T-helper 2 cell (primary cell): ENCODE data around the gene NOD1.

Experiments used
- DNase-seq, 5 experiments: peaks; one replicate each; pipeline versions ENCODE4 v3.0.0 to v3.0.0-alpha.2; 2012 to 2022

NOD1 gene

DNA sequence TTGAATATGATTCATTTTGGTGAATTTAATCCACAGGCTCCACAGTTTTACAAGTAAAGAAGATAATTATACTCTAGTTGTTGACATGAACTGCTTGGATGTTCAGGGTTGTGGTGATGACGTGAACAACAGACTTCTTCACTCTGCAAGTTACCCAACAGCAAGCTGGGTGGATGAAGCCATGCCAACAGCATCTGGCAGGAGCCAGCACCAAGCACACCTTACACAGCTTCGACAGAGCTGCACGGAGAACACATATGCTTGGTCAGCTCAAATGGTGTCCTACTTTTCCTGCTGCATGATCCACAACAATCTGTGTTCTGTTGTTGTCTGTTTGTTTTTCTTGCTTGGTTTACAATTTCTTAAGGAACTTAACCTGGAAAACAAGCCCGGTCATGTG is 9.8 kb downstream of the NOD1 start:
- no peak for DNase-seq

DNA sequence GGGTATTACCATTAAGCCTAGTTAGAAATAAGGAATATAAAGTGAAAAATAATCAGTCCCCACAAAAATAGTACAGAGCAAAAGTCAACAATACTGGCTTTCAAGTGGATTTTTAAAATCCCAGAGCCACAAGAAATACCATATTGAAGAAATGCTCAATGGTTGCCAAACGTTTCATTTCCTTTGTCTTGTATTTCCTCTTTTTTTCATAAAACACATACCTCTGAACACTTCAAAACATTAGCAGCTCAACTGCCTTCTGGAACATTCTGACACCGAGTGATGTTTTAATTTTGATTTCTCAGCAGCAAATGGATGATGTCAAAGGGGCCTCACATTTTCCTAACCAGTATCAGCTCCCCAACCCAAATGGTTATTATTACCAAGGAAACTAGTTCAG is 10.5 kb downstream of the NOD1 start:
- DNase-seq = no peak

DNA sequence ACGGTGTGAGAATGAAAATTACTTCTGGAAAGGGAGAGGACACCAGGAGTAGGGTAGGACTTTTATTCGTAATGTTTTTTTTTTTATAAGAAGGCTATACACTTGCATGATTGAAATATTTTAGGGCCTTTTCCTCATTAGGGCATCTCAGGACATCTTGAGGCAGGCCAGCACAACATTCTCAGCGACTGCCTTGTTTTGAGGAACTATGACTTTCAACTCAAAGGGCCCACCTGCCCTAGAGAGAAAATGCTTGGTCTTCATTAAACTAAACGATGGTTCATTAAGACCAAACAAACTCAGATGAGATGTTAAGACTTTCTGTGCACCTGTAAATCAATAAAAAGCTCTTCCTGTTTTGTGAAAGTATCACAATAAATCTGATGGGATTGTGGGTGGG is 11.3 kb downstream of the NOD1 start:
- DNase-seq = no peak

DNA sequence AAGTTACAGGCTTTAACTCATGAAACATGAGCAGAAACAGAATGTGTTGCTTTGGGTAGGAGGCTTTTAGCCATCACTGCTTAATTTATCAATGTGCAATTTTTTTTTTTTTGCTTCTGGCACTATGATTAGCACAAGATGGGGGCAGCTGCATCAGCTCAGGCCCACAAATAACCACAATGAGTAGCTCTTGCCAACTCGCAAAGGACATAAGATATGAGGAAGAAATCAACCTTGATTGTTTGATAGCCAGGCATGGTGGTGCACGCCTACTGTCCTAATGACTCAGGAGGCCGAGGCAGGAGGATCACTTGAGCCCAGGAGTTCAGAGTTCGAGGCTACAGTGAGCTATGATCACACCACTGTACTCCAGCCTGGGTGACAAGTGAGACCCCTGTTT is 12.3 kb downstream of the NOD1 start:
- DNase-seq = no peak

DNA sequence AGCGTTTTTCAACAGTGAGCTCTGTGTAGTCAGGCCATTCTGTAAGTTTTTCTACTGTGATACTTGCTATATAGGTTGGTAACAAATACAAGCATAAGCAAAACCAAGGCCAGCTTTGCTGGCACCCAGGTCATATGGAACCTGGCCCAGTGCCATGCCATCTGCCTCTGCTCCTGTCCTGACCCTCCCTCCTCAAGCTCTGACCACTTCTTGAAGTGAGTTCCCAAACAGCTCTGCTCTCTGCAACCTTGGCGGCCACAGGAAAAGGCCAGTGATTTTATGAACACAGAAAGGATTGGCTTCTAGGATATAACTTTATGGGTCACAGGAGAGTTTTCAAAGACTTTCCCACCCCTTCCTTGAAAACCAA is 12.8 kb downstream of the NOD1 start:
- no peak for DNase-seq

DNA sequence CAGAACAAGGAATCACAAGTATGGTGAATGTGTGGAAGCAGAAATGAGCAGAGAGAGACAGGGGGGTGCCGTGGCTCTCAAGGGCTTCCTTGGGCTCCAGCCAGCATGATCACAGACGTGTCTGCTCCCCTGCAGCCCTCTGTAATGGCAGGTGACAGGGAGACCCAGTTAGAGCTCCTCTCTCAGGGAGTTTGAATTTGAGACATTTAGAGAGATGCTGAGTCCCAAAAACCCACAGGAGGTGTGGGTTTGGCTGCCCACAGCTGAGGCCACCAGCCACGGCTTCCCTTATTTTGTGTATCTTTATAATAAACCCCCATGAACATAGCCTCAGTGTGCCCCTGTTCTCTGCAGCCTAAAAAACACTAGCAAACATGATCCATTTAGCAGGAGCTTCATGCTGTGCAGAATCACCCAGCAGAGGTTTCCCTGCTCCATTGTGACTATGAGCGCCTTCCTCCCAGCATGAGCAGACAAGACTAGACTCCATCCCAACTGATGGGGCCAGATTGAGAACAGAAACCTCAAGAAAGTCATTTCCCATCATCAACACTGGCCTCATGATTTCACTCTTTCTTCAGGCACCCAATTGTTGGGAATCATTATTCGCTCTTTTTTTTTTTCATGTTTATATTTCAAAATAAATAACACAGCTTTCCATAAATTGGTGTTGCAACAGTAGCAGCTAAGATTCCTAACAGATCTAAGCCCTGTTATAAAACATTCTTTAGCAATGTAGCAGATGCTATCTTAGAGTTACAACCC is 13.4 kb downstream of the NOD1 start:
- no peak for DNase-seq

DNA sequence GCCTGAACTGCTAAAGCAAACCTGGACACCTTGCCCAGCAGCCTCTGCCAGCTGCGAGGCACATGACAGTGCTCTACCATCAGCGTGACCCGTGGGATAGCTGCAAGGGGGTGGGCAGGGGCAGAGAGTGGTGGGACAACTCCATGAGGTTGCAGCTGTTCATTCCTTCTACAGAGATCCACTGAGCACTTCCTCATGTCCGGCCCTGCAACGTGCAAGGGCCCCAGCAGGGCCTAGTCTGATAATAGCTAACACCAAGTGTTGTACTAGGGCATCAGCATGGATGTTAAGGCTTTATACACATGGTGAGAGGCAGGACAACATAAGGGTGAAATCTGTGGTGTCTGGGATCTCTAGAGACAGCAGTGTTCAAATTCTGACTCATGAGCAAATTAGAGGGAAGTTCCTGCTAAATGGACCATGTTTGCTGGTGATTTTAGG is 14.3 kb downstream of the NOD1 start:
- DNase-seq = no peak

DNA sequence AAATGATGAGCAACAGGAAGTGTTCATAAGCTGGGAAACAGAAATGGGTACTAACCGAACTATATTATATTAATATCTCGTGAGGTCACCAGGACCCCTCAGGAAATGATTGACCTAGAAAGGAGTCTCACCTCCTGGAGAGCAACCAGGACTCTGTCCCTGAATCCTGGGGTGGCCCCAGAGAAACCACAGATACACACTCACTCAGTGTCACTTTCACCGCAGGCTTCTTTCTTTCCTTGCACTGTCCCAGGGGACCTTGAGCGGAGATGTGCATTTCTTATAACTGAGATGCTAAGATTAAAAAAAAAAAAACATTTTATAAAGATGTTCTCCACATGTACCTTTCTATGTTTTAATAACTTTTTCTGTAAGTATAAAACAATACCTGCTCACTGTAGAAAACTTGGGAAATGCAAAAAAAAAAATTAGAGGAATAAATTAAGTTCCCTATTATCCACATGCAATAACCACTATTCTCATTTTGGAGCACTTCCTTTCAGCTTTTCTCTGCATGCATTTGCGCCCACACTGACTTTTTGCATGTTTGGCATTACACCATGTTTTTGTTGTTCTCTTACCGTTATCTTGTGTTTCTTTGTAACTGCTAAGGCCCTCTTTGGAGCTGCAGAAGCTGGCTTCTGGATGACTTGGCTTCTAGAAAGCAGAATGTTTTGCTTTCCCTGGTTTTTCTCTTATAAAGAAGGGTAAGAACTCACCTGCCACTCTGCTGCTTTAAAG is 15.0 kb downstream of the NOD1 start:
- DNase-seq = no peak

DNA sequence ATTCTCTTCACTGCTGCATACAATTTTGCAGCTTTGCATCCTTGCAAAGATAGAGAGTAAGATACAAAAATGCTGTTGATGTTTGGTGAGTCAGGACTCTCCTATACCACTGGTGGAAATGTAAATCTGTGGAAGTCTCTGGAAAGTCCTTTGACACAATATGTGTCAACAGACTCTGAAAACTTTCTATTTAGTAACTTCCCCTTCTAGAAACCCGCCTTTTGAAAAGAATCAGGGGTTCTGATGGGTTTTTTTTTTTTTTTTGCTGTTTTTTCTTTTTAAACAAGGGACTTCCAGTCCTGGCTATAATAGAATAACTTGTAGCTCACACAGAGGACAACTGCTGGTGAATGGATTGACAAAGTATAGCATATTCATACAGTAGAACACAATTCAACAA is 16.4 kb downstream of the NOD1 start:
- DNase-seq = no peak

DNA sequence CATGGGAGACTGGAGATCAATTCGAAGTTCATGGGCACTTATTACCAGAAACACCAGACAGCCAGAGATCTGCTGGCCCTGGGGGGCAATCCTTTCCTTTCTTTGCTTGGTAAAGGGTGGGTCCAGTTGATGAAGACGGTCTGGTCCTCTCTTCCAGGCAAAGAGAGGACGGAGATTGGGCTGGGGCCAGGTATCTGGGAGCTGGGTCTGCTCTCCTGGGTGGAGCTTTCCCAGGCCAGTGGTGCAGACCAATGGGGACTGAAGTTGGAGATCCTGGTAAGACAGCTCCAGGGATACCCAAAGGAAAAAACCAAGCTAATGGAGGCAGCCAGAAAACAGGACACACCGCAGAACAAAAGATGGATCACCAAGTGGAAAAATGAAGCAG is 18.3 kb downstream of the NOD1 start:
- no peak for DNase-seq

DNA sequence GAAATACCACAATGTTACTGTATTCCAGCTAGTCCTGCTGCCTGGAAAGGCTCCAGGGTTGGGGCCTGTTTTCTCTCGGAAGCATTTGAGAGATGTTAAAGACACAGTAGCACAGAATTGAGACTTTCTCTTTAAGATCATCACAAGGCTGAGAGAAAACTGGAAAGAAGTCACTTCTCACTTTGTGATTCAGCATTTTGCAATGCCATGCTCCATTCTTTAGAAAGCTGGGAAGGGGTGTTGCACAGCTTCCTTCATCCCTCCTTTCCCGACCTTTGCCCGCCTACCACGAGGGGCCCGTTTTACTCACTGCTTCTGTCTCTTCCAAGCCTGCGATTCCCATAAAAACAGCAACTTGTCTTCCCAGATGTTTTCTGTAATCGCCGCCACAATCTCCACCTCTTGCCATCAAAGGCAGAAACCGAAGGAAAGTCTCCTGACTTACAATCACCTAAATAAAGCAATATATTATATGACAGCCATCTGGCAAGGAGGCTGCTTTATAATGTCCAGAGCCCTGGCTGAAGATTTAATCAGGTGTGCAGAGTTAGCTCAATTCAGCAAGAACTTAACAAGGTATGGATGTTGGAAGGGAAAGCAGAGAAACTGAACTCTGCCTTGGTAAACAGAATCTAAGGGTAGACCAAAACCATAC is 18.9 kb downstream of the NOD1 start:
- no peak for DNase-seq

DNA sequence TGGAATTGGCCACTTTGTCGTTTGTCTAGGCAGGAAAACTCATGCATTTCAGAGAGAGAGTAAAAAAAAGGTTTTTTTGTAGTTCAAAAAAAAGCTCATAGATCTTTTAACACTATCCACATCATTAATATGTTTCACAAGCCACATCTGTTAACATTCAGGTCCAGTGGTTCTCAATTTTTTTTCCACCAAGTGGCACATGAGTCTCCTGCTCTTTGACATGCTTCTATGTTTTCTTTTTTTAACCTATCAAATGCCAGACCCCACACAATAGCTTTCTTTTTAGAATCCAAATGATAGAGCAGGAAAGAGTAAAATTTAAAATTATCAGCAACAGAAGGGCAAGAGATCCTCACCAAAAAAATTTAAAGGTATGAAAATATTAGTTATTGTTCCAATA is 20.3 kb downstream of the NOD1 start:
- no peak for DNase-seq

DNA sequence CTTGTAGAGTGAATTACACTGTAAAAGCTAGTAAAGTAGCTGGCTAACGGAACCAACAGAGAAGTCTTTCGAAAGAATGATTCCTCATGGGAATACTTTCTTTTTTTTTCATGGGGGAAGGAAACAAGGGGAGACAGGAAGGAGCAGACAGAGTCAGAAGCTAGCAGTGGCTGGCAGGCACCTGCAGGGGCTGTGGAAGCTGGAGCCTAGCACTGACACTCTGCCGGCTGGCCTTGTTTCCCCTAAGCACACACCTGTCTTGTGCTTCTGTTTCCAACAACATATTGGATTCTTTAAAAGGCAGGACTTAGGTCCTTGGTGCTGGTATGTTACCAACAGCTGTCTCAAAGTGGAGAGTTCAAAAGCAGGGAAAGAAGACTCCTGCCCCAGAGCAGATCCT is 24.7 kb downstream of the NOD1 start:
- no peak for DNase-seq

DNA sequence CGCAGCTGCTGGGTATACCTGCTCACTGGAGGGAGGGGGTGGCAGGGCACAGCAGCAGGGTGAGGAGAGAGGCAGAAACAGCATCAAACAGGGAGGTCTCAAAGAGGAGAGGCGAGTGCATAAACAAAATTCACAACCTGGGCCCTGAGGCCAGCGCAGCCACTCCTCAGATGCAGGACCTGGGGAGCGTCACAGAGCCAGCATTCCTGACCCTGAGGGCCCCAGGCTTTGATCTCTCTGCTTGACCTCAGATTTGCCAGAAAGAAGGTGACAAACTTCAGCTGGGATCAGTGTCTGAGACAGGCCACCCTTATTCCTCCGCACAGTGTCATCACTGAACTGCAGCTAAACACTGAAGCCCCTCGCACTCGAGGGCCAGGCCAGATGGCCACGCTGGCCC is 25.6 kb downstream of the NOD1 start:
- no peak for DNase-seq

DNA sequence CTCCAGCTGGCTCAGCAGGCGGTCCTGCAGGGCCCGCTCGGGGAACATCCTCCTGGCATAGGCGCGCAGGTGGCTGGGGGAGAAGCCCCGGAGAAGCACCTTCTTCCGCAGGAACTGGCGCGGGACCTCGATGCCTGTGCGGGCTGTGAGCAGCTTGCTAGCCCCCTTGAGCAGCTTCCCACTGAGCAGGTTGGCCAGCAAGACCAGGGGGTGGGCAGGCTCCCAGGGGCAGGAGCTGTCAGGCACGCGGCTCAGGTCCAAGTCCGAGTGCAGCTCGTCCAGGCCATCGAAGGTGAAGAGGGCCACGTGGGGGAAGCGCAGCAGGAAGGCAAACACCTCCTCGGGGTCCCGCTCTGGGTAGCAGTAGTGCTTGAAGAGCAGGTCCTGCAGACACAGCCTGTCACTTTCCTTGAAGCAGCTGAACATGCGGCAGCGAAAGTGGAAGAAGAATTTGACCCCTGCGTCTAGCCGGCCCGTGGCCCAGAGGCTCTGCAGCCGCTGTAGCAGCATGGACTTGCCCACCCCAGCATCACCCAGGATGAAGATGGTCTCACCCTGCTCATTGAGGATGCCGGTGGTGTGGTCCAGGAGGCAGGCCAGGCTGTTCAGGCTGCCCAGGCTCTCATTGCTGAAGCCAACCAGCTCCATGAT is 26.2 kb downstream of the NOD1 start:
- DNase-seq = no peak

DNA sequence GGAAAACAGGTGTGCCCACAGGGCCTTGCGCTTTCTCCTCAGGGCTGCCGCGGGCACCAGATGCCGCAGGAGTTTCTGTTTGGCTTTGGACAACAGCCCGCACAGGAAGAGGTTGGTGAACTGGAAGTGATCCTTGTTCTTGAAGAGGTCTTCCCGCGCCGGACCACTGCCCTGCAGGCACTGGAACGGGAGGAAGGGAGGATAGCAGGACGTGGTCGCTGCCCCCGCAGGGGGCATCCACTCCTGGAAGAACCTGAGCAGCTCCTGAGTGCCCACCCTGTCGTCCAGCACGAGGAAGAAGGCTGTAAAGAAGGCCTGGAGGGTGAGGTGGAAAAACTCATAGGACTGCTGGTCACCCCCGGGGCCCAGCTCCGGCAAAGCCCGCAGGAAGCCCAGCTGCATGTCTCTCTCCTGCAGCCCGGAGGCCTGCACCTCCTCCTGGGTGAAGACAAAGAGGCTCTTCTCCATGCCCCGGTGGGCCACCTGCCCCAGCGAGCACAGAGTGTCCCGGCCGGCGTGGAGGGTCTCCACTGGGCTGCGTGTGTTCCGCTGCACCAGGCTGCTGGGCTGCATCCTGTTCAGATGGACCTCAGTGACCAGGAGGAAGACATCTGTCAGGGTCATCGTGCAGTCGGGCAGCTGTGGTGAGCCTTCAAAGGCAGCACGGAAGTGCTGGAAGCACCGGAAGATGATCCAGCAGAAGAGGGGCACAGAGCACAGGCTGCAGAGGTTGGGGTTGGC is 26.9 kb downstream of the NOD1 start:
- DNase-seq = no peak

DNA sequence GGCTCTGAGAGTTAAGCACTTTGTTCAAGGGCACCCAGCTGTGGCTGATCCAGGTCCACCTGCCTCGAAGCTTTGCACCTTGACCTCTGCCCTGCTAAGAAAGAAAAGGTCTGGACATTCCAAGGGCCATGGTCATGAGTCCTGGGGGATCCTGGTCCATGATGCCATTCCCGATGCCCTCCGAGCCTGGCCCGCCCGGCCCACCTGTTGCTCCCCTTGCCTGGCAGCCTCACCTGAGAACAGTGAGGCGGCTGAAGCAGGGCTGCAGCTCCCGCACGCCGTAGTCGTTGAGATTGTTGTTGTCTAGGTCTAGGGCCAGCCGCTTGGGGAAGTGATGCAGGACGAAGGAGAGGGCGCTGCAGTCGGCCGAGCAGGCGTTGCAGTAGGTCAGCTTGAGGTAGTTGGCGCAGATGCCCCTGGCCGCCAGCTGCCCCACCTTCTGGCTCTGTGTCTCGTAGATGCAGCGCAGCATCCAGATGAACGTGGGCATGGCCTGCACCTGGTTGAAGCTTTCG is 27.5 kb downstream of the NOD1 start:
- DNase-seq = no peak

DNA sequence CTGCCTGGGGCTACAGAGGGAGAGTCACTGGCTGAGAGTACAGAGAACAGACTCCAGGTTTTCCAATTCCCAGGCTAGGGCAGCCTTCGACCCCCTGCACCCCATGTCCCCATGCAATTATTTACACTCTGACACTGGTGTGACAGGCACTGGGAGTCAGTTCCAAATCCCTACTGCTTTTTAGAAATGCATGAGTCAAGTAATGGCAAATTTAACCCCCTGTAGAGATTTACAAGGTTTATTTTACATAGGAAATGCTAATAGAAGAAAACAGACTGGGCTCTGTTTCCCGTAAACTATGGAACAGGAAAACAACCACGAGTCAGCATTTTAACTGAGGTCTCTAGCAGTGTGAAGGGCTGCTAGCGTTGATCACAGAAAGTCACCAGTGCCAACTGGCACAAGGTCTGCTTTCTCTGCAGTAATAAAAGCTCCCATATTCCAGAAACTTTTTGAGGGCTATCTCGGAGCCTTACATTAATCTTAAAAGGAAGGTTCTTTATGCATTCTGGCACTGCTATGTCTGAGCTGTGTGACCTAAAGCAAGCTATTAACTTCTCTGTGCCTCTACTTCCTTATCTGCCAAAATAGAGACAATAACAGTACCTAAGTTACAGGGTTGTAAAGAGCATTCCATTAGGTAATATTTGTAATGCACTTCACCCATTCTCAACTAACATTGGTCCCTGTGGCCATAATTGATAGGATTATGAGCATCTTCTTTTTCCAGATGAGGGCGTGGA is 28.2 kb downstream of the NOD1 start:
- DNase-seq = no peak

DNA sequence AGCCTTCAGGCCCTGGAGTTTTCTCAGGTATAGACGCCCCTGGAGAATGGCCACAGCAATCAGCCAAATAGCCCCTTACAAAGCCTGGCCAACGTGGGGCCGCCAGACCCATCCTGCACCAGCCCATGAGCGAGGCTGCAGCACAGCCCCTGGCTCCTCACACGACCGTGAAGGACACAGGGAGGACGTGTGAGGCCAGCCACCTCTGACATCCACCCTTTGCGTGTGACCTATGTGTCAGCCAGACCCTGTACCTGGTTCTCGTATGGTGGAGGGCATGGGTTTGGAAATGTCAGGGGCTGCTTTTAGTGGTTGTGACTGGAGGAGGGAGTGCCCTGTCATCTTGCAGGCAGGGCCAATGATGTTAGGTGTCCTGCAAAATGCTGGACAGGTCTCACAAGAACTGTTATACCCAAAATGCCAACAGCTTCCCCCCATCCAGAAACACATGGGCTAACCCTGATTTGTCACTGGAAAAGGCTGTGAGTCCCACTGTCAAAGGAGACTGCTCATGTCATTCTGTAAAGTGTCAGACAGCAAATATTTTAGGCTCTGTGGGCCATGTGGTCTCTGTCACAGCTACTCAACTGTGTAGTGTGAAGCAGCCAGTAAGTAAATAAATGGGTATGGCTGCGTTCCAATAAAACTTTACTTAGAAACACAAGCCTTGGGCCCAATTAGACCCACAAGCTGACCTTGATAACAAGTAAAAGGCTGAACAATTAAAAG is 30.0 kb downstream of the NOD1 start:
- DNase-seq = no peak

DNA sequence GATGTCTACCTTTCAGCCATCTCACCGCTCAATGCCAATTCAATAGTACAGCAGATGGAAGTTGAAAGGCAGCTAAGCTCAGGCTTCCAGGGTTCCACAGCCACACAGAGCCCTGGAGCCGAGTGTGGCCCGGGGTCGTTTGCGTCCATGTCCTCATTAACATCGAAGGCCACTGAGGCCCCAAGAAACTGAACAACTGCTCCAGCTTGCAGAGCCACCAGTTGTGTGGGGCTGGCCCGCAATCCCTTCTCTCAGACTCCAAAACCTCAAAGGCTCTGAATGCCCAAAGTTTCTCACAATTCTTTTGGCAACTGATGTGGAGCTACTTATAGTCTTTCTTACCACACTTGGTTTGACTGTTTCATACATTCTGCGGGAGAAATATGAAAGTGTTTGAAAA is 31.1 kb downstream of the NOD1 start:
- no peak for DNase-seq

DNA sequence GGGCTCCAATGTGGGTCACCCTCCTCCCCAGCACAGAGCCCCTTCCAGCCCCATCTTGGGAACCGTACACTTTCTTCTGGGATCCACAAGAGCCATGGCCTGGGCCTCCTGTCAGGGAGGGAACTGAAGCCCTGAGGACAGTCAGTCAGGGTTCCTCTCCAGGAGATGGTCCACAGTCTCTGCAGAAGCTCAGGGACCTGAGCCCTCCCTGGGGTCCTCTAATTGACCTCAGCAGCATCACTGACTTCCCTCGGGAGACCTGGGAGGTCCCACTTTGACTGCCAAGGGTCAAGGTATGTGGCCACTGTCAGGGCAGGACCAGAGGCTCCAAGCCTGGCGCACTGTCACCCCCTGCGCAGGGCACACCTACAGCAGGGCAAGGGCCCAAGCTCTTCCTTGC is 32.3 kb downstream of the NOD1 start:
- no peak for DNase-seq
